Measurements from ENCODE around the gene CCDC170. TPM values are rescaled to one million over a fixed set of nuclear protein-coding genes. Genes with fewer than 3 reads are reported as not detected.

The CCDC170 gene
- total and polyA plus RNA-seq, 9 of the 15 experiments (the other 6 are each of a cell fraction or from before 2014, with no cell fraction given), result 0.01 to 0.18 (median 0.05) TPM; not detected in 6

DNA sequence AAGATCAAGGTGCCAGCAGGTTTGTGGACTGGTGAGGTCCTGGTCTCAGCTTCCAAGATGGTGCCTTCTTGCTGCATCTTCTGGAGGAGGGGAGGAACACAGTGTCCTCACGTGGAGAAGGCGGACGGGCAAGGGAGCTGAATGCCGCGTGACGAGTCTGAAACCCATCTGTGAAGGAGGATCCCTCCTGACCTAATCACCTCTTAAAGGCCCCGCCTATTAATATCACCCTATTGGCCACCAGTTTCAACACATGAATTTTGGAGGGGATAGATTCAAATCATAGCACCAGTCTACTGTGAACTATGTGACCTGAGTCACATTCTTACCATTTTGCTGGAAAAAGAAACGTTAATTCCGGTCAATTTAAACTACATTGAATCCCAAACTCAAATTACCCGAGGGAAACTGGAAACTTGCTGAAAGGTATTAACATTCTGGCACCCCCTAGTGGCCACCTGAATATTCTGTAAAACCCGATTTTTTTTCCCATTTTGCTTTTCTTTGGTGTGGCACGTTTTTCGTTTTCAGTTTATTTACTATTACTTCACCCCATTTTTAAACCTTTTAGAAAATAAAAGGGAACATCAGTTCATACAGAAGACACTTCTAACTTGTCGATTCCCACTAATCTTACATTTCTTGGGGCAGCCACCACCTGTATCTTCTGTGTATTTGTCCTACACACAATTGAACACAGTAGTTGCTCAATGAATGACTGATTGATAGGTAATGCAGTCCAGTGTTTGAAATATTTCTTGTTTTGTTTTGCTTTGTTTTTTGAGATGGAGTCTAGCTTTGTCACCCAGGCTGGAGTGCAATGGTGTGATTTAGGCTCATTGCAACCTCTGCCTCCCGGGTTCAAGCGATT, 17.9 kb upstream of the CCDC170 start (continued):
- TF ChIP-seq, protein P1, sequence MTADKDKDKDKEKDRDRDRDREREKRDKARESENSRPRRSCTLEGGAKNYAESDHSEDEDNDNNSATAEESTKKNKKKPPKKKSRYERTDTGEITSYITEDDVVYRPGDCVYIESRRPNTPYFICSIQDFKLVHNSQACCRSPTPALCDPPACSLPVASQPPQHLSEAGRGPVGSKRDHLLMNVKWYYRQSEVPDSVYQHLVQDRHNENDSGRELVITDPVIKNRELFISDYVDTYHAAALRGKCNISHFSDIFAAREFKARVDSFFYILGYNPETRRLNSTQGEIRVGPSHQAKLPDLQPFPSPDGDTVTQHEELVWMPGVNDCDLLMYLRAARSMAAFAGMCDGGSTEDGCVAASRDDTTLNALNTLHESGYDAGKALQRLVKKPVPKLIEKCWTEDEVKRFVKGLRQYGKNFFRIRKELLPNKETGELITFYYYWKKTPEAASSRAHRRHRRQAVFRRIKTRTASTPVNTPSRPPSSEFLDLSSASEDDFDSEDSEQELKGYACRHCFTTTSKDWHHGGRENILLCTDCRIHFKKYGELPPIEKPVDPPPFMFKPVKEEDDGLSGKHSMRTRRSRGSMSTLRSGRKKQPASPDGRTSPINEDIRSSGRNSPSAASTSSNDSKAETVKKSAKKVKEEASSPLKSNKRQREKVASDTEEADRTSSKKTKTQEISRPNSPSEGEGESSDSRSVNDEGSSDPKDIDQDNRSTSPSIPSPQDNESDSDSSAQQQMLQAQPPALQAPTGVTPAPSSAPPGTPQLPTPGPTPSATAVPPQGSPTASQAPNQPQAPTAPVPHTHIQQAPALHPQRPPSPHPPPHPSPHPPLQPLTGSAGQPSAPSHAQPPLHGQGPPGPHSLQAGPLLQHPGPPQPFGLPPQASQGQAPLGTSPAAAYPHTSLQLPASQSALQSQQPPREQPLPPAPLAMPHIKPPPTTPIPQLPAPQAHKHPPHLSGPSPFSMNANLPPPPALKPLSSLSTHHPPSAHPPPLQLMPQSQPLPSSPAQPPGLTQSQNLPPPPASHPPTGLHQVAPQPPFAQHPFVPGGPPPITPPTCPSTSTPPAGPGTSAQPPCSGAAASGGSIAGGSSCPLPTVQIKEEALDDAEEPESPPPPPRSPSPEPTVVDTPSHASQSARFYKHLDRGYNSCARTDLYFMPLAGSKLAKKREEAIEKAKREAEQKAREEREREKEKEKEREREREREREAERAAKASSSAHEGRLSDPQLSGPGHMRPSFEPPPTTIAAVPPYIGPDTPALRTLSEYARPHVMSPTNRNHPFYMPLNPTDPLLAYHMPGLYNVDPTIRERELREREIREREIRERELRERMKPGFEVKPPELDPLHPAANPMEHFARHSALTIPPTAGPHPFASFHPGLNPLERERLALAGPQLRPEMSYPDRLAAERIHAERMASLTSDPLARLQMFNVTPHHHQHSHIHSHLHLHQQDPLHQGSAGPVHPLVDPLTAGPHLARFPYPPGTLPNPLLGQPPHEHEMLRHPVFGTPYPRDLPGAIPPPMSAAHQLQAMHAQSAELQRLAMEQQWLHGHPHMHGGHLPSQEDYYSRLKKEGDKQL (CRISPR knock-in tag; IDR thresholded peaks at IDR 0.05; ENCODE audit: borderline replicate concordance), result no peak
- TF ChIP-seq DIDO1 (tag; IDR thresholded peaks at IDR 0.05; ENCODE audit: low read depth) (no peak), EP300 (IDR thresholded peaks at IDR 0.05; ENCODE audit: low read length) (no peak), POLR2AphosphoS5 (IDR thresholded peaks at IDR 0.05; ENCODE audit: control insufficient read depth, insufficient read depth, low read depth, low read length) (no peak), TEAD2 (tag; IDR thresholded peaks at IDR 0.05) (no peak), NR3C1 (CRISPR knock-in tag; IDR thresholded peaks at IDR 0.05) (no peak), NELFE (IDR thresholded peaks at IDR 0.05; ENCODE audit: insufficient read depth, insufficient read length) (no peak), ZFP30 (CRISPR knock-in tag; IDR thresholded peaks at IDR 0.05; ENCODE audit: borderline replicate concordance) (no peak), SUPT5H (IDR thresholded peaks at IDR 0.05) (no peak), ZFX (CRISPR knock-in tag; IDR thresholded peaks at IDR 0.05) (no peak), BRF1 (IDR thresholded peaks at IDR 0.05; ENCODE audit: borderline replicate concordance, extremely low read depth, insufficient read length) (no peak), BDP1 (IDR thresholded peaks at IDR 0.05; ENCODE audit: insufficient read depth, insufficient read length) (no peak), CXXC5 (CRISPR knock-in tag; IDR thresholded peaks at IDR 0.05) (no peak), XRCC4 (IDR thresholded peaks at IDR 0.05; ENCODE audit: extremely low read depth, insufficient read depth, insufficient read length) (no peak), ZFP1 (CRISPR knock-in tag; IDR thresholded peaks at IDR 0.05) (no peak)
- TF ChIP-seq, protein P2, sequence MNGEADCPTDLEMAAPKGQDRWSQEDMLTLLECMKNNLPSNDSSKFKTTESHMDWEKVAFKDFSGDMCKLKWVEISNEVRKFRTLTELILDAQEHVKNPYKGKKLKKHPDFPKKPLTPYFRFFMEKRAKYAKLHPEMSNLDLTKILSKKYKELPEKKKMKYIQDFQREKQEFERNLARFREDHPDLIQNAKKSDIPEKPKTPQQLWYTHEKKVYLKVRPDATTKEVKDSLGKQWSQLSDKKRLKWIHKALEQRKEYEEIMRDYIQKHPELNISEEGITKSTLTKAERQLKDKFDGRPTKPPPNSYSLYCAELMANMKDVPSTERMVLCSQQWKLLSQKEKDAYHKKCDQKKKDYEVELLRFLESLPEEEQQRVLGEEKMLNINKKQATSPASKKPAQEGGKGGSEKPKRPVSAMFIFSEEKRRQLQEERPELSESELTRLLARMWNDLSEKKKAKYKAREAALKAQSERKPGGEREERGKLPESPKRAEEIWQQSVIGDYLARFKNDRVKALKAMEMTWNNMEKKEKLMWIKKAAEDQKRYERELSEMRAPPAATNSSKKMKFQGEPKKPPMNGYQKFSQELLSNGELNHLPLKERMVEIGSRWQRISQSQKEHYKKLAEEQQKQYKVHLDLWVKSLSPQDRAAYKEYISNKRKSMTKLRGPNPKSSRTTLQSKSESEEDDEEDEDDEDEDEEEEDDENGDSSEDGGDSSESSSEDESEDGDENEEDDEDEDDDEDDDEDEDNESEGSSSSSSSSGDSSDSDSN (IDR thresholded peaks at IDR 0.05; ENCODE audit: borderline replicate concordance in 1 of 2, low read depth in 2 of 2, low read length in 2 of 2), result no peak
- TF ChIP-seq, protein P3, sequence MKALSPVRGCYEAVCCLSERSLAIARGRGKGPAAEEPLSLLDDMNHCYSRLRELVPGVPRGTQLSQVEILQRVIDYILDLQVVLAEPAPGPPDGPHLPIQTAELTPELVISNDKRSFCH (CRISPR knock-in tag; IDR thresholded peaks at IDR 0.05), result no peak
- TF ChIP-seq, protein P3 (tag; IDR thresholded peaks at IDR 0.05), result 0 out of 2 replicates have a peak, but pooled peaks have one; percentile 34
- TF ChIP-seq, protein P4, sequence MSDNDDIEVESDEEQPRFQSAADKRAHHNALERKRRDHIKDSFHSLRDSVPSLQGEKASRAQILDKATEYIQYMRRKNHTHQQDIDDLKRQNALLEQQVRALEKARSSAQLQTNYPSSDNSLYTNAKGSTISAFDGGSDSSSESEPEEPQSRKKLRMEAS (CRISPR knock-in tag; IDR thresholded peaks at IDR 0.05), result no peak
